Measurements from ENCODE around the gene GPANK1. TPM values are rescaled to one million over a fixed set of nuclear protein-coding genes. Genes with fewer than 3 reads are reported as not detected.

The GPANK1 gene
- total and polyA plus RNA-seq, 9 of the 15 experiments (the other 6 are each of a cell fraction or from before 2014, with no cell fraction given) = 32.2 to 111 (median 46.3) TPM

DNA sequence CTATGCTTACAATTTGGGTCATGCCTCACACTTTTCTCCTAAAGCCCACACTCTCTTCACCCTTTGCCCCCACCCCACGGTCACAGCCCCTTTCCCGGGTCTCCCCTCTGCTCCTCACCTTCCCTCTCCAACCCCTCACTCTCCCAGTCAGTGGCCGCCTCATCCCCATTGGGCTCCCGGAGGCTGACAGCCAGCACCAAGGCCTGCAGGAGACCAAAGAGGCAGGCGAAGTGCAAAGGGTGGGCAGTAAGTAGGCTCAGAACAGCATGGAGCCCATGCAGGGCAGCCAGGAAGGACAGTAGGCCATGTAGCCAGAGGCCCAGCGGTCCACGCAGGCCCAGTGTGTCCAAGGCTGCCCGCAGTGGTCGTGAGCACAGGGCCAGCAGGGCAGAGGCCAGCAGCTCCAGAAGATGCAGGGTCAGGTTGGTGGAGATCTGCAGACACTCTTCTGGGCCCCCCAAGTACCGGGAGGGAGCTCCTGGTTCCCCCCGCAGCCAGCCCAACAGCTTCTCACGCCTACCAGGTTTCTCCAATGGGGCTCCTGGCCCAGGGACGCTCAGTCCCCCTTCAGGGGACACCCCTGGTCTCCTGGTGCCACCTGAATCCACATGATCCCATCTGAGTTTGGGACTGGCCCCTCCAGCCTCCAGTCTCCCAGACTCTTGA is 5.7 kb downstream of the GPANK1 start (continued):
- 0 out of 2 replicates have a peak, but pooled peaks have one; percentile 62 for TF ChIP-seq RREB1 (CRISPR knock-in tag; IDR thresholded peaks at IDR 0.05)
- TF ChIP-seq THAP12 (CRISPR knock-in tag; IDR thresholded peaks at IDR 0.05) = peak; percentile 69; the same call in 1 of the 2 replicates
- TF ChIP-seq, protein P1, sequence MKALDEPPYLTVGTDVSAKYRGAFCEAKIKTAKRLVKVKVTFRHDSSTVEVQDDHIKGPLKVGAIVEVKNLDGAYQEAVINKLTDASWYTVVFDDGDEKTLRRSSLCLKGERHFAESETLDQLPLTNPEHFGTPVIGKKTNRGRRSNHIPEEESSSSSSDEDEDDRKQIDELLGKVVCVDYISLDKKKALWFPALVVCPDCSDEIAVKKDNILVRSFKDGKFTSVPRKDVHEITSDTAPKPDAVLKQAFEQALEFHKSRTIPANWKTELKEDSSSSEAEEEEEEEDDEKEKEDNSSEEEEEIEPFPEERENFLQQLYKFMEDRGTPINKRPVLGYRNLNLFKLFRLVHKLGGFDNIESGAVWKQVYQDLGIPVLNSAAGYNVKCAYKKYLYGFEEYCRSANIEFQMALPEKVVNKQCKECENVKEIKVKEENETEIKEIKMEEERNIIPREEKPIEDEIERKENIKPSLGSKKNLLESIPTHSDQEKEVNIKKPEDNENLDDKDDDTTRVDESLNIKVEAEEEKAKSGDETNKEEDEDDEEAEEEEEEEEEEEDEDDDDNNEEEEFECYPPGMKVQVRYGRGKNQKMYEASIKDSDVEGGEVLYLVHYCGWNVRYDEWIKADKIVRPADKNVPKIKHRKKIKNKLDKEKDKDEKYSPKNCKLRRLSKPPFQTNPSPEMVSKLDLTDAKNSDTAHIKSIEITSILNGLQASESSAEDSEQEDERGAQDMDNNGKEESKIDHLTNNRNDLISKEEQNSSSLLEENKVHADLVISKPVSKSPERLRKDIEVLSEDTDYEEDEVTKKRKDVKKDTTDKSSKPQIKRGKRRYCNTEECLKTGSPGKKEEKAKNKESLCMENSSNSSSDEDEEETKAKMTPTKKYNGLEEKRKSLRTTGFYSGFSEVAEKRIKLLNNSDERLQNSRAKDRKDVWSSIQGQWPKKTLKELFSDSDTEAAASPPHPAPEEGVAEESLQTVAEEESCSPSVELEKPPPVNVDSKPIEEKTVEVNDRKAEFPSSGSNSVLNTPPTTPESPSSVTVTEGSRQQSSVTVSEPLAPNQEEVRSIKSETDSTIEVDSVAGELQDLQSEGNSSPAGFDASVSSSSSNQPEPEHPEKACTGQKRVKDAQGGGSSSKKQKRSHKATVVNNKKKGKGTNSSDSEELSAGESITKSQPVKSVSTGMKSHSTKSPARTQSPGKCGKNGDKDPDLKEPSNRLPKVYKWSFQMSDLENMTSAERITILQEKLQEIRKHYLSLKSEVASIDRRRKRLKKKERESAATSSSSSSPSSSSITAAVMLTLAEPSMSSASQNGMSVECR (CRISPR knock-in tag; IDR thresholded peaks at IDR 0.05) = peak; percentile 21; the same call in 1 of the 2 replicates
- TF ChIP-seq GTF2A2 (tag; IDR thresholded peaks at IDR 0.05) = no peak
- TF ChIP-seq POLR2G (IDR thresholded peaks at IDR 0.05; ENCODE audit: low read depth, low read length) = peak; percentile 86
- TF ChIP-seq SP2 (IDR thresholded peaks at IDR 0.05; ENCODE audit: extremely low read depth, low read depth, low read length, poor library complexity, severe bottlenecking) = no peak
- no peak for TF ChIP-seq ZNF551 (CRISPR knock-in tag; IDR thresholded peaks at IDR 0.05)
- peak; percentile 29 for TF ChIP-seq SAP30 (IDR thresholded peaks at IDR 0.05; ENCODE audit: borderline replicate concordance, insufficient read depth, low read depth, low read length, poor library complexity, severe bottlenecking)
- peak; percentile 62; the same call in 1 of the 2 replicates for TF ChIP-seq ZNF764 (CRISPR knock-in tag; IDR thresholded peaks at IDR 0.05; ENCODE audit: low read depth)
- peak; percentile 79; the same call in 1 of the 2 replicates for TF ChIP-seq TAF15 (IDR thresholded peaks at IDR 0.05; ENCODE audit: low read depth, low read length)
- TF ChIP-seq SUPT5H (IDR thresholded peaks at IDR 0.05) = peak; percentile 17; the same call in 1 of the 2 replicates
- 0 out of 2 replicates have a peak, but pooled peaks have one; percentile 60 for TF ChIP-seq FOXK1 (CRISPR knock-in tag; IDR thresholded peaks at IDR 0.05; ENCODE audit: borderline replicate concordance)
